GM19397 (cell line): ENCODE results near the gene RUFY3.
A peak's percentile ranks its signal among the peaks of the same experiment; 100 is the strongest.
"Not testable (repeated sequence)": the region's sequence is repeated elsewhere in the genome, so short reads cannot be mapped to it uniquely, and the experiment has no call there.

Experiments
- ATAC-seq: cut with Tn5 transposase; IDR thresholded peaks from one replicate; pipeline ENCODE4 v1.9.1; 2021; ENCODE audit warnings: mild to moderate bottlenecking, moderate library complexity; ENCODE audit not compliant: unreplicated experiment

RUFY3 gene

DNA sequence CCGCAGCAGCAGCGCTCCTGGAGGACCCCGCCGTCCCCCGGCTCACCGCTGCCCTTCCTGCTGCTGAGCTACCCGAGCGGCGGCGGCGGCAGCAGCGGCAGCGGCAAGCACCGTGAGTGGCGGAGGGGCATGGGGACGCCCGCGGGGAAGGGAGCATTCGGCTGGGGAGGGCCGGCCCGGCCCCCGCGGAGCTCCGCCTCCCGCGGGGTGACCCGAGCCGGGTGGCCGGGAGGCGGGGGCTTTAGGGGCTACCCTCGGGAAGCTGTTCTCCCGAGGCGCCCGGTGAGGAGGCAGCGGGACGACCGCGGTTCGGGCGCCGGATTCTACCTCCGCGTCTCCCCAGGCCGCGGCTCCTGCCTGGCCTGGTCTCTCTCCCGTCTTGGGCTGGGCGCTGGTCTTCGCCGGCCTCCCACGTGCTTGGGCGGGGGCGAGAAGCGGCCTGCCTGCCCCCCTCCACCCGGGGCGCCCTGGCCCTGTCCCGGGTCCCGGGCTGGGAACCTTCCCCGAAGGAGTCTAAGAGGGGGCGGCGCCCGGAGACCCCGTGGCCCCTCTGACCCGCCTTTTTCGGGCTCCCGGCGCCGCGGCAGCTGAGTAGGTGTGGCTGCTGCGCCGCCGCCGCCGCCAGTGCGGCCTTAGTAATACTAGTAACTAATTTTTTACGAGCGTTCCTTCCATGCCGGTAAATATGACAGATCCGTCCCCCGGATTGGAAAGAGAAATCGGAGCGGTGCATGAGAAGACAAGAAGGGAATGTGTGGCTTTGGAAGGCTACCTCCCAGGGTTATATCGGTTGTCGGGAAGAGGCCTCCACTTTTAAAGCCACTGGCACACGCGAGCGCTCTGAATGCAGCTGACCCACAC, 16.4 kb upstream of the RUFY3 start:
- peak; percentile 60 for ATAC-seq

DNA sequence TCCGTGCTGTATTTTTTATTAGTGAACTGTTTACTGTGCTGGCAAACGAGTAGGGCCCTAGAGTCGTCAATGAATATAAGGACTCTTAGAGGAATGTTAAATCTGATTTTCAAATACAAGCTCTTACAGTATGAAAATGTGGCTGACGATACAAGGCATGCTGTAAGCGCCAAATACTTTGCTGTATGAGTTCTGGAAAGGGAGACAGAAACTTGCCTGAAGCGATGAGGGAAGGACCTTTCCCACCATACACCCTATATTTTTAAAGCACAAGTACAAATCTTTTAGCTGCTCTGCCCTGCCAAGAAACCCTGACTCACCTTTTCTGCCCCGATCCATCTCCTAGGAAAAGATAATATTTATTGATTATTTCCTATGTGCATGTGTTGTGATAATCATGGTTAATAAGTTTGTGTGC, 15.7 kb upstream of the RUFY3 start:
- ATAC-seq: no peak

DNA sequence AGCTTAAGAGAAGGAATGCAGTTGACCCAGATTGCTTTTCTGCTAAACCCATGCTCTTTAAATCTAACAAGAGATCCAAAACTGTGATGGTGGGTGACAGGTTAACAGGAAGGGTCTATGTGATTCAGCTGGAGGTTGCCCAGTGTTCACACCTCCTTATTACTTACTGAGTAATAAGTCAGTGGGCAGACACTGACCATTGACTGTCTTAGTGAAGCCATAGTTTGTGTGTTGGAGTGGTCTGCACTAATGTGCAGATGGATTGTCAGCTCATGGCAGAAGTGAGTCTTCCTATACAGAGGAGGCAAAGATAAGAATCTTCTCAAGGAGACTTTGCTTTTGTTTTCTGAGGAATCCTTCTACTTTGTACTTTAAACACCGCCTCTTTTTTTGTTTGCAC, 15.2 kb upstream of the RUFY3 start:
- no peak for ATAC-seq

DNA sequence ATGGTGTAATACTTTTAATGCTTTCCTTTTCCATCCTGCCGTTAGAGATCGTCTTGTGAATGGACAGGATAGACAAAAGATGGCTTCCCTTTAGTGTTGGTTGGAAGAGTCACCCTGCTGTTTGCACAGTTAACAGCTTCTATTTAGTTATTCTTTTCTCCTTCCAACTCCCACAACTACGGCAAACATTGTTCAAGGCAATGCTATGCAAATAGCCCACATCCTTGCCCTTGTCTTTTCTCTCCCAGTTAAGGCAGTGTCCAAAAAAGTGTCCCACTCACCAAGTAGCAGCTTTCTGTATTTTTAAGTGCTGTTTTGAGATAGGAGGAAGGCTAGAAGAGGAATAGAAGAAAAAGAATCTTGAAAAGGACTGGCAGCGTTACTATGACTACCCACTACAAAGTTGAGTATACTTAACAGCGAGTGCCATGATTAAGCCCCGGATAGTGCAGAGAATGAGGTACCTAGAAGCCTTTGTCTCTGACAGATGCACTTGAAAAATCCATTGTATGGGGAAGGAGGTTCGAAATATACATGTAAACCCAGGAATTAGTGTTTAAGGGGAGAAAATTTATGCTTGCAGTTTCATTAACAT, 12.1 kb upstream of the RUFY3 start:
- ATAC-seq: no peak

DNA sequence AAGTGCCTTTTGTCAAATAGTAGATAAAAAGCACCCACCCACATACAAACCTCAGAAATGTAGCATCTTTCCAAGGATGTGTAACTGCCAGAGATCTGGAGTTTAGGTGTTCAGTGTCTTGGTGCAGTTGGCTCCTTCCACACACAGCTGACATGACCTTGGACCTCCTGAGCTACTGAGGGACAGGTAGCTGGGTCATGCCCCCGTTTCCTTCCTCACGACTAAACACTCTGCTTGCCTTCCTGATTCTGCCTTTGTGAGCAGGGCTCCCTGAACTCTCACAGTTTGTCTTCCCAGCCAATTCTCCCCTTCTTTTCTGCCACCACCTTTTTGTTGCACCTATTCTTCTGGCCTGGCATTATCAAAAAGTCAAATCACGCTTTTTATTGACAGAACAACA, 10.2 kb upstream of the RUFY3 start:
- no peak for ATAC-seq

DNA sequence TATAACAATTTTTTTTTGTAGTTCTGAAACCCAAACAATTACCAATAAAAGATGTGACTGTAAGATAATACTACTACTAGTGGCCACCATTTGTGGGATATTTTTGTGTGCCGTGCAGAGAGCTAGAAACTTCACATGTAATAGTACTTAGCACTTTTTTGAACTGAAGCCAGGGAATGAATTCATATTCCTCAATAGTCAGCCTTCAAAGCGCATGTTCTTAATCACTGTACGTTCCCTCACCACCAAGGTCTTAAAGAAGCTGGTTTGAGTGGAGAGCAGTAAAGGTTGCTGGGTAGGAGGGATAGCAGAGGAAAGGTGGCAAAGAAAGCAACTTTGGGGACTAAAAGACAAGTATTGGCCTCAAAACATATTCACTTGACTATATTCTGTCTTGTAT, 9.6 kb upstream of the RUFY3 start:
- ATAC-seq: no peak

DNA sequence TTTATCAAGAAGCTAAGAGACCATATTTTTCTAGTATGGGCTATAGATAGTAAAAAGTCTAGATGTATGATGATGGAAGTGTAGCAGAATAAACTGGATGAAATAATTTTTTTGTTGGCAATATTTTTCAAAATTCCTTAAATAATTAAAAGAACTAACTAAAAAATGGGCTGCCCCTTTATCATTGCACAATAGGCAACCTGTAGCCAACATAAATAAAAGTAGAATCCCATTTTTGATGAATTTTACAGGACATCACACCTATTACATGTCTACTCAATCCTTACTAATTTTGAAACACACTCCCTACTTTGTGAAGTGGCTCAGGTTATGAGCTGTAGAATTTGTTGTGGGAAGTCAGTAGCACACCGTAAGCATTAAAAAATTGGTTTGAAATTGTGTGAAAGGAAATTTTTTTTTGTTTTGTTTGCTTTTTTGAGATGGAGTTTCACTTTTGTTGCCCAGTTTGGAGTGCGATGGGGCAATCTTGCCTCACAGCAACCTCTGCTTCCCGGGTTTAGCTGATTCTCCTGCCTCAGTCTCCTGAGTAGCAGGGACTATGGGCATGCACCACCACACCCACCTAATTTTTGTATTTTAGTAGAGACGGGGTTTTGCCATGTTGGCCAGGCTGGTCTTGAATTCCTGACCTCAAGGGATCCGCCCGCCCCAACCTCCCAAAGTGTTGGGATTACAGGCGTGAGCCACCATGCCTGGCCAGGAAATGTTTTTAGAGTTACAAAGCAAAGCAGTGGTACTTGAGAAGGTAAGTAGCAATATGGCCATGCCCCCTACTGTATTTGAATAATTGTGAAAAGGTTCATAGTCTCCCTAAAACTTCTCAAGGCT, 8.9 kb upstream of the RUFY3 start:
- no peak for ATAC-seq

DNA sequence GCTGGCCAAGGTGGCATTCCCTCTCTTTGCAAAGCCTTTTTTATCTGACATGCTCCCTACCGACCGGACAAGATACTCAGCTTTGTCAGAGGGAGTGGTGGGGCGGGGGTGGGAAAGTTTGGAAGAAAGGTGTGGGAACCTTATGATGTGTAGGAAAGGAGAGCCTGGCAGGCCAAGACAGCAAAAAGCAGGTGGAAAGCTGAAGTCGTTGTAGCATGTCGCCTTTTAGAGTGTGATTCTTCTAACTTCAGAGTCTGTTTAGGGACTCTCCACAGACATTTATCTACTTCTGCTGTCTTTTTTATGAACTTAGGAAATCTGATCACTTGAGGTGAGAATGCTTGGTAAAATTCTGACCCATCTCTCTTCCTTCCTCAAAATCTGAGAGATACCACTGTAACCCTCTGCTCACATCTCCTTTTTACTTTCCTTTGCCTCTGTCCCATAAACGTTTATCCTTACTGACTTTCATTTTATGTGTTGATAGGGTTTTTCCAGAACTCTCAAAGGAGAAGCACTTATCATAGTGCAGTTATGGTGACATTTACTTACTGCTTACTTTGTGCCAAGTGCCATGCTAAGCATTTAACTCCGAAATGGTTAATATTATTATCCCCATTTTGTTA, 8.2 kb upstream of the RUFY3 start:
- ATAC-seq: peak; percentile 29

DNA sequence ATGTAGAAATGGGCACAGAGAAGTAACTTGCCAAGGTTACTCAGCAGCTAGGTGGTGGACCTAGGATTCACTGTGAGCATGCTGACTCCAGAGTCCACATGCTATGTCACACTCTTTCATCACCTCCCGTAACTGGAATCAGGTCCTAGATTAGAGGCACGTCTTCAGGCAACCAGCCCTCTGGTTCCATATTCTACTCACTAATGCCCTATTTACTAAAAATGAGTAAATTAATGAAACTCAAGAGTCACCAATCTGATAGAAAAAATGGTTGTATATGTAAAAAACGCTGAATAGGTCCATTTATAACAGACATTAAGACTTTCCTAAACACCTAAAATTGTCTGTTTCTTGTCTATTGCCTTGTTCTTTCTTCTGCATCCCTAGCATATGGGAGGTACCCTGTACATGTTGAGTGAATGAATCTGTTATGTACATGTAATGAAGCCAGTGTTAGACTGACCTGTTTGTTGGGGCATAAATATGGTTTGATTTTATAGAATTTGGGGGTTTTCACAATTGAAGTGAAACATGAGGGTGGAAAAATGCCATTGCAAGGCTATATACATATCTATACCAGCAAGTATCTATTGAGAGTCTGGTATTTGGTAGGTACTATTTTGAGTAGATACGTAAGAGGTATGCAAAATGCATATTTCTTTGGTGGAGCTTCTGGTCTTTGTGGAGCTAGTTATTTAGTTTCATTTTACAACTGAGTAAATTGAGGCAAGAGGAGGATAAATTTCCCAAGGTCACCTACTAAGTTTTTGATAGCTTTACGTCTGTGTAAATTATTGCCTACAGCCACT, 7.5 kb upstream of the RUFY3 start:
- peak; percentile 64 for ATAC-seq

DNA sequence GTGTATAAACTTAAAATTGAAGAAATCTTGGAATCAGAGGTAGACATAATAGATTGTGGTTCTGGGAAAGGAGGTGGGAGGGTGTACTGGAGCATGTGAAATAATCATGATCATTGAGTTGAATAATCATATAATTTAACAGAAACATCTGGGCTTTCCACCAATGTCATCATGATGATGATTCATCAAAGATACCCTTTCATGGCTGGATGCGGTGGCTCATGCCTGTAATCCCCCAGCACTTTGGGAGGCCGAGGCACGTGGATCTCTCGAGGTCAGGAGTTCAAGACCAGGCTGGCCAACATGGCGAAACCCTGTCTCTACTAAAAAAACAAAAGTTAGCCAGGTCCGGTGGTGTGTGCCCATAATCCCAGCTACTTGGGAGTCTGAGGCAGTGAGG, 6.7 kb upstream of the RUFY3 start:
- ATAC-seq: peak; percentile 7

DNA sequence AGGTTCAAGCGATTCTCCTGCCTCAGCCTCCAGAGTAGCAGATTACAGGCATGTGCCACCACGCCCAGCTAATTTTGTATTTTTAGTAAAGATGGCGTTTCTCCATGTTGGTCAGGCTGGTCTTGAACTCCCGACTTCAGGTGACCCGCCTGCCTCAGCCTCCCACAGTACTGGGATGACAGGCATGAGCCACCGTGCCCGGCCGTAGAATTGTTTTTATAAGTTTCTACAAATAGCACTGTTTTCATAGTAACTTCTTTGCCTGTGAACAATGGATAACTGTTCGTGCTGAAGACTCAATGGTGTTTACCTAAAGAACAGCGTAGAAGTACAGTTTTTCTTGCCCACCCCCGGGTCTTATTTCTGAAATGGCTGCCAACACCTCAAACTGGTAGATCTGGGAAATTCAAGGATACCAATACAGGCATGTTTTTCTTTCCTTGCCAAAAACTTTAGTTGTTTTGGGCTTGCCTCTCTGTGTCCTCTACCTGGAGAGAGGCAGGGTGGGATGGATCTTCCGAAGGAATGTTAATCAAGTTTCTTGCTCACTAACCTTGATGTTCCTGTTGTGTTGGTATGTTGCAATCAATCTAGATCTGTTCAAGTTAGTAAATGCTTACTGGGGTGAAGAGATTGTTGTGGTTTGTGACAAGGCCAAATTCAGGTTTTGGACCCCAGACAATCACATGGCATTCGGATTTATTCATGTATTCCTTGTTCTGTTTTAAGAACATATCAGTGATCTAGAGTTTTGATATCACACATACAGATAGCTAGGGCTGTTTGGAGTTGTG, 2.8 kb upstream of the RUFY3 start:
- no peak for ATAC-seq

DNA sequence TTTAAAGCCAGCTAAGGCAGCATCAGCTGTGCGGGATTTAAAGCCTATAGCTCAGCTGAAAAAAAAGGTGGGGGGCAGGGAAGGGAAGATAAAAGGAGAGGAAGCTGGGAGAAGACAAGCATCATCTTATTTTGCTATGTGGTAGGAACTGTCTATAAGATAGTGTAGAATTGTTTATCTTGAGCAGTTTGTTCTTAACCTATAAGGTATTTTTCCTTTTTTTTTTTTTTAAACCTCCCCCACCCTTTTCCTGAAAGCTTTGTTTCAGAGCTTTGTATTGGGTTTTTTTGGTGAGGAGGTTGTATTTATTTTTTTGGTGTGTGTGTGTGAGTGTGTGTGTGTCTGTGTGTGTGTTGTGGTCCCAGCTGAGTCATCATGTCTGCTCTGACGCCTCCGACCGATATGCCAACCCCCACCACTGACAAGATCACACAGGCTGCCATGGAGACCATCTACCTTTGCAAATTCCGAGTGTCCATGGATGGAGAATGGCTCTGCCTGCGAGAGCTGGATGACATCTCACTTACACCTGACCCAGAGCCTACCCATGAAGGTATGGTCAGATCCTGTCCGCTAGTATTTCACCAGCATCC, 531 bp downstream of the RUFY3 start:
- ATAC-seq: no peak

DNA sequence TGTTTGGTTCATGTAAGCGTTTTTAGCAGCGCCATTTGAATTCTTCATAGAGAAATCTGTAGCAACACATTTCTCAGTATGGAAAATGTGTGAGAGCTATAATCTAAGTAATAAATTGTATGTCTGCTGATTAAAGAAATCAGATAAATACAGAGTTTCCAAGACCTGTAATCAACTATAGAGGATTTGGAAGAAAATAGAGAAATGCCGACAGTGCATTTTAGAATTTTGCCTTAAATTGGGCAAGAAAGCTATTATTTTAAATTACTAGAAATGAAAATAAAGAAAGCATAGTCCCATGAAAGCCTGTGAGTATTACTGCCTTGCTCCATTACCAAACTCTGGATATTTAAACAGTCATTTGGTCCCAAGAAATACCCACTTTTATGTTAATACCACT, 2.7 kb downstream of the RUFY3 start:
- ATAC-seq: no peak

DNA sequence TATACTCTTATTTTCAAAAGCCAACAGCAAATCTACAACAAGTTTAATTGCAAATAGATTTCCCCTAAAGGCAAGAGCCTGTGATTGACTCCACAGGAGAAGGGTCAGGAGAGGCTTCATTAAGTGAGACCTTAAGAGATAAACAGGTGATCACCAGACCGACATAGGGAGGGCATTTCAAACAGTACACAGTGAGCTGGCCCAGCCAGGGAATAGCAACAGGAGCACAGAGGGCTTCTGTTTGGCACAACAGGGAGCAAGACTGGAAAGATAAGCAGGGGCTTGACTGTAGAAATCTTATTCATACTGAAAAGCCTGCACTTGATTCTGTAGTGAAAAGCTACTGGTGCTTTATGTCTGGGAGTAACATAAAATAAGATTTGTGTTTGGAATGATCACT, 3.9 kb downstream of the RUFY3 start:
- no peak for ATAC-seq

DNA sequence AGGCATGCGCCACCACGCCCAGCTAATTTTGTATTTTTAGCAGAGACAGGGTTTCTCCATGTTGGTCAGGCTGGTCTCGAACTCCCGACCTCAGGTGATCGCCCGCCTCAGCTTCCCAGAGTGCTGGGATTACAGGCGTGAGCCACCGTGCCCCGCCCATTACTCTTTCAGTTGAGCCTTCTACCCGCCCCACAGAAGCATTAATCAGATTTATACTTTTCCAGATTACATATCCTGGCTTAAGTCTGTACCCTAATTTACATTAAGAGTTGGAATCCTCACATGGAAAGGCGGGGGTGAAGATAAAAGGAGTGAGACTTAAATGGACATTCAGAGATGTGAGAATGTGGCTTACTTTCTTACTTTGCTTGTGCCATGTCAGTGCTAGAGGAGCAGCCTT, 4.8 kb downstream of the RUFY3 start:
- ATAC-seq: not testable (repeated sequence)

DNA sequence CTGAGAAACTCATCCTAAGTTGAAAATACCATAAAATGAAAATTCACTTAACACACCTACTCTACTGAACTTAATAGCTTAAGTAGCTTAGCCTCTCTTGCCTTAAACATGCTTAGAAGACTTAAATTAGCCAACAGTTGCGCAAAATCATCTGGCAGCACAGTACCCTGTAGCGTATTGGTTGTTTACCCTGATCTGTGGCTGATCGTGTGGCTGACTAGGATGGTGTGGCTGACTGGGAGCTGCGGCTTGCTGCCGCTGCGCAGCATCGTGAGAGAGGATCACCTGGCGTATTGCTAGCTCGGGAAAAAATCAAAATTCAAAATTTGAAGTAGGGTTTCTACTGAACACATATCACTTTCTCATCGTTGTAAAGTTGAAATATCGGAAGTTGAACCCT, 6.3 kb downstream of the RUFY3 start:
- ATAC-seq: no peak

DNA sequence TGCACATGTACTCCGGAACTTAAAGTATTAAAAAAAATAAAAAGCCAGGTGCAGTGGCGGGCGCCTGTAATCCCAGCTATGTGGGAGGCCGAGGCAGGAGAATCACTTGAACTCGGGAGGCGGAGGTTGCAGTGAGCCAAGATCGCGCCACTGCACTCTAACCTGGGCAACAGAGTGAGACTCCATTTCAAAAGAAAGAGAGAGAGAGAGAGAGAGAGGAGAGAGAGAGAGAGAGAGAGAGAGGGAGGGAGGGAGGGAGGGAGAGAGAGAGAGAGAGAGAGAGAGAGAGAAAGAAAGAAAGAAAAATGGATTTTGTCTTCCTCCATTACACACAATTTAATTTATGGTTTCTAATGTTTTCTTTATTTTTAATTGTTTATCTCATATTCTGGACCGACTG, 11.1 kb downstream of the RUFY3 start:
- not testable (repeated sequence) for ATAC-seq

DNA sequence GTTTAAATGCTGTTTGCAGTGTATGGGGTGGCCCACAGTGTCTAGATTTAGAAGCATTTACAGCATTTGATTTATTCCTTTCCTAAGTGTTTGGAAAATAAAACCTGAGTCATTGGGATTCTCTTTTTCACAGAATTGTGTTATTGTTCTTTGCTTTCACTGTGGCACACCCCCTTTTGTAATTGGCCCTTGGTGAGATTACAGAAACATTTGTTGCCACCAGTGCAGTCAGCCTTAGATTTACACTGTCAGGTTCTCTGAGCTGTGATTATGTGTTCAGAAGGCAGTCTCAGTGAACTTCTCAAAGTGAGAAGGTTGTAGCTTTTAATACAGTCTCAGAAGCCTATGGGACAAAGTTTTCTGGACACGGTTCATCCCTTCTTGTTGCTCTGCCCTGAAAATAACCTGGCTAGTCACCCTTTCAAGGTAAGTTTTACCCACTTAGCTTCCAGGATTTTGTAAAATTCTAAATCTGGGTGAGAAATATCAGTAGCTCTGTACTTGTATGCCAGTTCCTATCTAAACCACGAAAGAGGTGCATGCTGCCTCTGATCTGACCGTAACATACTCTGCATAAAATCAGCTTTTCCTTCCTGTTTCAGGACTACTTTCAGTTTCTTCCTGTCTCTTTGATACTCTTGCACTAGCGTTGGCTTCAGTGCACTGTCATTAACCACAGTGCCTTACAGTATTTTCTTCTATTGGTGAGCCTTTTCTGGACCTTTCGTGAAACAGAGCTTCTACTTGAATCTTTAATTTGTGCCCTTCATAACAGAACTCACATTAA, 12.6 kb downstream of the RUFY3 start:
- peak; percentile 86 for ATAC-seq
